Neural crest cell (in vitro differentiated cells): ENCODE results near the gene AFF4. TPM values are rescaled to one million over a fixed set of nuclear protein-coding genes. Genes with fewer than 3 reads are reported as not detected.
A peak's percentile ranks its signal among the peaks of the same experiment; 100 is the strongest.

ENCODE experiments used
- DNase-seq: peaks from one replicate; pipeline ENCODE4 v3.0.0; 2021; ENCODE audit warnings: low read depth, mixed read lengths, low spot score
- H3K27ac Mint-ChIP-seq: one replicate; pipeline ENCODE4 v1.8.0; 2021; ENCODE audit warnings: mild to moderate bottlenecking, mixed read lengths; ENCODE audit not compliant: unreplicated experiment
- H3K27me3 Mint-ChIP-seq: 2 replicates; pipeline ENCODE4 v1.8.0; 2021; ENCODE audit warnings: low read depth, mild to moderate bottlenecking, mixed read lengths
- H3K36me3 Mint-ChIP-seq: 2 replicates; pipeline ENCODE4 v1.8.0; 2021; ENCODE audit warnings: low read depth, mild to moderate bottlenecking, mixed read lengths
- H3K4me1 Mint-ChIP-seq: 2 replicates; pipeline ENCODE4 v1.8.0; 2021; ENCODE audit warnings: mixed read lengths
- H3K4me3 Mint-ChIP-seq: one replicate; pipeline ENCODE4 v1.8.0; 2021; ENCODE audit warnings: mild to moderate bottlenecking, mixed read lengths
- H3K9me3 Mint-ChIP-seq: 2 replicates; pipeline ENCODE4 v1.8.0; 2021; ENCODE audit warnings: mixed read lengths
- CTCF ChIP-seq: fragments of 200-600 bp; sonication (generic); conservative IDR thresholded peaks from 2 replicates; pipeline ENCODE4 v1.5.0; 2021; ENCODE audit warnings: antibody characterized with exemption, mild to moderate bottlenecking
- total RNA-seq: library from RNA; stranded (reverse); gene quantifications from 2 replicates; pipeline ENCODE4 v1.2.1, GENCODE V29; 2021

AFF4 gene
- total RNA-seq, 1 donor from 2014 or later = 64.7 TPM

GRCh38 chr5:132916086-132916485, 47.3 kb downstream of the AFF4 start:
- Mint-ChIP-seq H3K27ac (no peak overlapping the region), H3K9me3 (no peaks in the 10 kb centered on the region), H3K4me3 (no peak overlapping the region), H3K36me3 (peaks cover 11% of the 10 kb centered on the region), H3K27me3 (no peaks in the 10 kb centered on the region), H3K4me1 (no peaks in the 10 kb centered on the region)
- TF ChIP-seq CTCF = no peak
- DNase-seq = no peak

DNA sequence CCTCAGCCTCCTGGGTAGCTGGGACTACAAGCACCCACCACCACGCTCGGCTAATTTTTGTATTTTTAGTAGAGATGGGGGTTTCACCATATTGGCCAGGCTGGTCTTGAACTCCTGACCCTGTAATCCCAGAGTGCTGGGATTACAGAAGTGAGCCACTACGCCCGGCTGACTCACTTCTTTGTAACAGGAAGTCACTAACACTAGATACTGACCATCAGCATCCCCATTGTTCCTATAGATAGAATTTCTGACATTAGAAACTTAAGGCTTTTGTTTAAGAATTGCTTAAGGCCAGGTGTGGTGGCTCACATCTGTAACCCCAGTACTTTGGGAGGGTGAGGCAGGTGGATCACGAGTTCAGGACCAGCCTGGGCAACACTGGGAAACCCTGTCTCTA, 47.8 kb downstream of the AFF4 start:
- peaks cover 10% of the 10 kb centered on the region for H3K36me3 Mint-ChIP-seq
- H3K4me1 Mint-ChIP-seq = no peaks in the 10 kb centered on the region
- TF ChIP-seq CTCF = no peak
- H3K4me3 Mint-ChIP-seq = no peak overlapping the region
- no peak for DNase-seq
- H3K27ac Mint-ChIP-seq = no peak overlapping the region
- no peaks in the 10 kb centered on the region for H3K27me3 Mint-ChIP-seq
- H3K9me3 Mint-ChIP-seq = no peaks in the 10 kb centered on the region

GRCh38 chr5:132909702-132910101, 53.7 kb downstream of the AFF4 start:
- Mint-ChIP-seq H3K9me3 (no peaks in the 10 kb centered on the region), H3K27me3 (no peaks in the 10 kb centered on the region), H3K4me1 (no peaks in the 10 kb centered on the region)

GRCh38 chr5:132907161-132907560, 56.3 kb downstream of the AFF4 start:
- peaks cover 6% of the 10 kb centered on the region for H3K36me3 Mint-ChIP-seq
- no peak overlapping the region for H3K4me3 Mint-ChIP-seq
- H3K27me3 Mint-ChIP-seq = no peaks in the 10 kb centered on the region
- DNase-seq = no peak
- H3K9me3 Mint-ChIP-seq = no peaks in the 10 kb centered on the region
- no peak overlapping the region for H3K27ac Mint-ChIP-seq
- TF ChIP-seq CTCF = no peak
- H3K4me1 Mint-ChIP-seq = no peaks in the 10 kb centered on the region

More at GRCh38 chr5:132909702-132910101, 53.7 kb downstream of the AFF4 start:
- no peak overlapping the region for H3K27ac Mint-ChIP-seq
- H3K4me3 Mint-ChIP-seq = no peak overlapping the region
- no peak for TF ChIP-seq CTCF
- H3K36me3 Mint-ChIP-seq = peaks cover 9% of the 10 kb centered on the region
- no peak for DNase-seq

- H3K36me3 Mint-ChIP-seq = peaks cover 3% of the 10 kb centered on the region
- no peaks in the 10 kb centered on the region for H3K9me3 Mint-ChIP-seq
- no peaks in the 10 kb centered on the region for H3K27me3 Mint-ChIP-seq
- no peak for DNase-seq
- H3K4me3 Mint-ChIP-seq = no peak overlapping the region
- TF ChIP-seq CTCF = peak; percentile 33
- H3K27ac Mint-ChIP-seq = no peak overlapping the region
- H3K4me1 Mint-ChIP-seq = no peaks in the 10 kb centered on the region
Observed at GRCh38 chr5:132905938-132906337, 57.5 kb downstream of the AFF4 start.

GRCh38 chr5:132901730-132902129, 61.7 kb downstream of the AFF4 start:
- Mint-ChIP-seq H3K4me1 (no peaks in the 10 kb centered on the region), H3K36me3 (peaks cover 9% of the 10 kb centered on the region), H3K27ac (no peak overlapping the region), H3K9me3 (no peaks in the 10 kb centered on the region), H3K27me3 (no peaks in the 10 kb centered on the region), H3K4me3 (no peak overlapping the region)
- no peak for TF ChIP-seq CTCF
- DNase-seq = no peak
